K562 (cell line): ENCODE data around the gene ZBTB46. TPM values are rescaled to one million over a fixed set of nuclear protein-coding genes. Genes with fewer than 3 reads are reported as not detected.

ENCODE experiments used
- ATF1 ChIP-seq, 2 experiments: fragments of 450-650 bp in 1 of 2; IDR thresholded peaks; 2 replicates each; pipeline ENCODE4 v1.6.1; 2016; ENCODE audit warnings: missing compliant biosample characterization in 1 of 2, missing genetic modification characterization in 1 of 2
- GABPB1 ChIP-seq: sonication (generic); formaldehyde crosslinking; IDR thresholded peaks from 2 replicates; pipeline ENCODE4 v1.8.0; 2022; ENCODE audit warnings: mild to moderate bottlenecking, missing genetic modification reagents
- MEIS2 ChIP-seq: fragments of 450-650 bp; IDR thresholded peaks from 2 replicates; pipeline ENCODE4 v1.6.1; 2014; ENCODE audit warnings: mild to moderate bottlenecking; ENCODE audit not compliant: partially characterized antibody
- NR2C1 ChIP-seq, 2 experiments: fragments of 450-650 bp; IDR thresholded peaks; 2 replicates each; pipeline ENCODE4 v1.6.1; 2017; ENCODE audit warnings: mild to moderate bottlenecking in 2 of 2, antibody characterized with exemption in 1 of 2, inconsistent platforms in 1 of 2, missing compliant biosample characterization in 1 of 2, missing genetic modification characterization in 1 of 2
- RERE ChIP-seq: sonication (generic); formaldehyde crosslinking; IDR thresholded peaks from 2 replicates; pipeline ENCODE4 v1.8.0; 2023; ENCODE audit warnings: missing genetic modification reagents, mild to moderate bottlenecking, borderline replicate concordance
- REST ChIP-seq, 2 experiments: fragments of 450-650 bp; formaldehyde crosslinking in 1 of 2; IDR thresholded peaks; 2 replicates each; pipeline versions ENCODE4 v1.4.0 to v1.6.1; 2014 to 2020; ENCODE audit warnings: mild to moderate bottlenecking in 2 of 2, borderline replicate concordance in 1 of 2, low read depth in 1 of 2
- TRIM25 ChIP-seq: fragments of 450-650 bp; IDR thresholded peaks from 2 replicates; pipeline ENCODE4 v1.7.0; 2016; ENCODE audit warnings: borderline replicate concordance
- ZBTB7A ChIP-seq: IDR thresholded peaks from 2 replicates; pipeline ENCODE4 v1.6.1; 2011; ENCODE audit warnings: low read depth, mild to moderate bottlenecking, low read length, moderate library complexity, borderline replicate concordance; ENCODE audit not compliant: control insufficient read depth
- ZNF23 ChIP-seq: fragments of 250-450 bp; sonication (Bioruptor Pico); IDR thresholded peaks from 2 replicates; pipeline ENCODE4 v1.4.0; 2020; ENCODE audit warnings: mild to moderate bottlenecking
- polyA plus RNA-seq, 8 experiments: library from polyadenylated mRNA; depleted of rRNA in 4 of 8; stranded (reverse) in 5 of 8; unstranded in 3 of 8; fragments of >200 nt; fragmentation: Nextera tagmentation in 2 of 8; fragmentation: Illumina TruSeq in 1 of 8; extraction: Ambion mirVana in 2 of 8; extraction: Trizol in 1 of 8; gene quantifications; 2 replicates each; pipeline versions ENCODE4 v1.2.1 to v1.2.3, GENCODE V29; 2011 to 2014; ENCODE audit warnings: inconsistent platforms in 1 of 8, missing spikeins in 1 of 8
- total RNA-seq, 7 experiments: library from RNA; depleted of rRNA in 6 of 7; stranded (reverse); fragments of >200 nt in 6 of 7; fragmentation: Illumina TruSeq in 2 of 7; extraction: Trizol in 2 of 7; gene quantifications; 2 replicates each; pipeline versions ENCODE4 v1.2.1 to v1.2.3, GENCODE V29; 2011 to 2021; ENCODE audit warnings: low replicate concordance in 1 of 7

Gene ZBTB46
- total and polyA plus RNA-seq, 9 of the 15 experiments (the other 6 are each of a cell fraction or from before 2014, with no cell fraction given): 0.29 to 4.1 (median 1.1) TPM

DNA sequence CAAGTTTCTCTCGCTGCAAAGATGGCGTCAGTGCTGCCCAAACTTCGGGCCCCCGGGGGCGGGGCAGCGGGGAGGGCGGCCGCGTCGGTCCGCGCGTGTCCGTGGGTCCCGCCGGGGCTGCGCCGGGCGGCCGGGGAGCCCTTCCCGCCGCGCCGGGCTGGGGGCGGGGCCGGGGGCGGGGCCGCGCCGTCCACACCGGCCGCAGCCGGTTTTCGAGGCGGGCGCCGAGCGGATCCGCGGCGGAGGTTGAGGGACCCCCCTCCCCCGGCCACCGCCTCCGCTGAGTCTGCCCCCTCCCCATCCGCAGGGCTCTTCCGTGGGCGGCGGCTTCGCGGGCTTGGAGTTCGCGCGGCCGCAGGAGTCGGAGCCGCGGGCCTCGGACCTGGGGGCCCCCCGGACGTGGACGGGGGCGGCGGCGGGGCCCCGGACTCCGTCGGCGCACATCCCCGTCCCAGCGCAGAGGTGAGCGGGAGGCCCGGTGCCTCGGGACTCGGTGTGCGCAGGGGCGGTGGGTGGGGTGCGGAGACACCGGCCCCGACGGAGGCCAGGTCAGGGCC lies 90.9 kb downstream of the ZBTB46 start (continued):
- TF ChIP-seq REST (IDR thresholded peaks at IDR 0.05; ENCODE audit: borderline replicate concordance) (peak; percentile 80), REST (CRISPR knock-in tag; IDR thresholded peaks at IDR 0.05; ENCODE audit: low read depth) (no peak), NR2C1 (IDR thresholded peaks at IDR 0.05) (no peak), NR2C1 (tag; IDR thresholded peaks at IDR 0.05) (no peak), MEIS2 (no peak), GABPB1 (no peak), ZNF23 (CRISPR knock-in tag) (no peak), TRIM25 (no peak), ATF1 (CRISPR knock-in tag; IDR thresholded peaks at IDR 0.05) (no peak), ATF1 (tag; IDR thresholded peaks at IDR 0.05) (no peak), RERE (CRISPR knock-in tag) (no peak), ZBTB7A (peak; percentile 74; the same call in 1 of the 2 replicates)
